Stimulated activated naive CD8-positive, alpha-beta T cell treated with anti-CD3 and anti-CD28 coated beads, Interleukin-15, amount 100 ng/mL, for 72 hours (primary cell): ENCODE data around the gene LPCAT1.
"Not testable (repeated sequence)": the region's sequence is repeated elsewhere in the genome, so short reads cannot be mapped to it uniquely, and the experiment has no call there.

Source experiments
- ATAC-seq: fragments of 150-1000 bp; cut with Tn5 transposase; 2 replicates; pipeline ENCODE4 v1.10.0; 2021; ENCODE audit warnings: mild to moderate bottlenecking, moderate library complexity
- DNase-seq, 2 donors: peaks; one replicate each; pipeline ENCODE4 v3.0.0; 2021 to 2022
- H3K27ac Mint-ChIP-seq, 2 donors: one replicate each; pipeline ENCODE4 v1.8.0; 2022; ENCODE audit warnings: mild to moderate bottlenecking in 2 of 2, mixed read lengths in 2 of 2, moderate library complexity in 2 of 2
- H3K27me3 Mint-ChIP-seq: one replicate; pipeline ENCODE4 v1.8.0; 2022; ENCODE audit warnings: mixed read lengths
- H3K4me1 Mint-ChIP-seq: one replicate; pipeline ENCODE4 v1.8.0; 2022; ENCODE audit warnings: mild to moderate bottlenecking, mixed read lengths
- H3K4me3 Mint-ChIP-seq, 2 donors: one replicate each; pipeline ENCODE4 v1.8.0; 2022; ENCODE audit warnings: mild to moderate bottlenecking in 2 of 2, mixed read lengths in 2 of 2, moderate library complexity in 1 of 2
- H3K9me3 Mint-ChIP-seq, 2 donors: one replicate each; pipeline ENCODE4 v1.8.0; 2022; ENCODE audit warnings: mixed read lengths in 2 of 2

LPCAT1 gene

GRCh38 chr5:1511651-1512540 is 11.9 kb downstream of the LPCAT1 start:
- Mint-ChIP-seq H3K27me3 (no peaks in the 10 kb centered on the region), H3K4me3 (no peak overlapping the region), H3K9me3 (no peaks in the 10 kb centered on the region), H3K27ac (no peak overlapping the region), H3K4me1 (peaks cover 37% of the 10 kb centered on the region)
- DNase-seq: peak in 1 of 2 donors; percentile 5
- no peak for ATAC-seq

- Mint-ChIP-seq H3K4me1 (peaks cover 37% of the 10 kb centered on the region), H3K27me3 (no peaks in the 10 kb centered on the region), H3K4me3 (no peak overlapping the region), H3K9me3 (no peaks in the 10 kb centered on the region), H3K27ac (no peak overlapping the region)
- no peak for DNase-seq
- ATAC-seq: no peak
Observed at GRCh38 chr5:1511048-1511447, 12.7 kb downstream of the LPCAT1 start.

- DNase-seq (peak in 1 of 2 donors; percentile 8), ATAC-seq (no peak)
- no peaks in the 10 kb centered on the region for H3K27me3 Mint-ChIP-seq
- peaks cover 37% of the 10 kb centered on the region for H3K4me1 Mint-ChIP-seq
- H3K27ac Mint-ChIP-seq: peak overlapping the region in 1 of 2 donors; percentile 69
- no peak overlapping the region for H3K4me3 Mint-ChIP-seq
- H3K9me3 Mint-ChIP-seq: no peaks in the 10 kb centered on the region
Observed at GRCh38 chr5:1510631-1511030, 13.1 kb downstream of the LPCAT1 start.

GRCh38 chr5:1510151-1510561 is 13.6 kb downstream of the LPCAT1 start:
- H3K4me1 Mint-ChIP-seq: peaks cover 36% of the 10 kb centered on the region
- peak overlapping the region; percentile 36 to 69 for H3K27ac Mint-ChIP-seq
- H3K27me3 Mint-ChIP-seq: no peaks in the 10 kb centered on the region
- ATAC-seq (no peak), DNase-seq (peak in 1 of 2 donors; percentile 4)
- H3K4me3 Mint-ChIP-seq: no peak overlapping the region
- no peaks in the 10 kb centered on the region for H3K9me3 Mint-ChIP-seq

GRCh38 chr5:1509346-1510085 is 14.2 kb downstream of the LPCAT1 start:
- H3K9me3 Mint-ChIP-seq: no peaks in the 10 kb centered on the region
- no peak for ATAC-seq
- H3K4me1 Mint-ChIP-seq: peaks cover 34% of the 10 kb centered on the region
- H3K4me3 Mint-ChIP-seq: no peak overlapping the region
- no peaks in the 10 kb centered on the region for H3K27me3 Mint-ChIP-seq
- no peak for DNase-seq
- H3K27ac Mint-ChIP-seq: no peak overlapping the region

GRCh38 chr5:1508659-1509290 is 15.0 kb downstream of the LPCAT1 start:
- H3K27me3 Mint-ChIP-seq: no peaks in the 10 kb centered on the region
- no peak for DNase-seq
- no peak overlapping the region for H3K27ac Mint-ChIP-seq
- no peak overlapping the region for H3K4me3 Mint-ChIP-seq
- H3K9me3 Mint-ChIP-seq: no peaks in the 10 kb centered on the region
- H3K4me1 Mint-ChIP-seq: peaks cover 40% of the 10 kb centered on the region
- ATAC-seq: no peak

- peaks cover 47% of the 10 kb centered on the region for H3K4me1 Mint-ChIP-seq
- no peak overlapping the region for H3K4me3 Mint-ChIP-seq
- DNase-seq: no peak
- no peak overlapping the region for H3K27ac Mint-ChIP-seq
- no peaks in the 10 kb centered on the region for H3K27me3 Mint-ChIP-seq
- no peaks in the 10 kb centered on the region for H3K9me3 Mint-ChIP-seq
- no peak for ATAC-seq
Observed at GRCh38 chr5:1507961-1508658, 15.7 kb downstream of the LPCAT1 start.

- Mint-ChIP-seq H3K4me3 (no peak overlapping the region), H3K9me3 (no peaks in the 10 kb centered on the region), H3K4me1 (peaks cover 49% of the 10 kb centered on the region), H3K27me3 (no peaks in the 10 kb centered on the region), H3K27ac (peak overlapping the region in 1 of 2 donors; percentile 7)
- ATAC-seq: no peak
- DNase-seq: no peak
Observed at GRCh38 chr5:1507457-1507856, 16.3 kb downstream of the LPCAT1 start.

- no peaks in the 10 kb centered on the region for H3K9me3 Mint-ChIP-seq
- no peak overlapping the region for H3K4me3 Mint-ChIP-seq
- no peak overlapping the region for H3K27ac Mint-ChIP-seq
- peaks cover 49% of the 10 kb centered on the region for H3K4me1 Mint-ChIP-seq
- DNase-seq: no peak
- ATAC-seq: no peak
- no peaks in the 10 kb centered on the region for H3K27me3 Mint-ChIP-seq
Observed at GRCh38 chr5:1507014-1507375, 16.8 kb downstream of the LPCAT1 start.

GRCh38 chr5:1506242-1507013 is 17.3 kb downstream of the LPCAT1 start:
- no peak for DNase-seq
- peaks cover 51% of the 10 kb centered on the region for H3K4me1 Mint-ChIP-seq
- H3K27ac Mint-ChIP-seq: no peak overlapping the region
- ATAC-seq: no peak
- no peaks in the 10 kb centered on the region for H3K27me3 Mint-ChIP-seq
- H3K4me3 Mint-ChIP-seq: no peak overlapping the region
- no peaks in the 10 kb centered on the region for H3K9me3 Mint-ChIP-seq

- no peak overlapping the region for H3K4me3 Mint-ChIP-seq
- no peaks in the 10 kb centered on the region for H3K27me3 Mint-ChIP-seq
- no peaks in the 10 kb centered on the region for H3K9me3 Mint-ChIP-seq
- peaks cover 51% of the 10 kb centered on the region for H3K4me1 Mint-ChIP-seq
- ATAC-seq (no peak), DNase-seq (no peak)
- H3K27ac Mint-ChIP-seq: no peak overlapping the region
Observed at GRCh38 chr5:1505506-1506241, 18.1 kb downstream of the LPCAT1 start.

- not testable (repeated sequence) for DNase-seq, H3K4me3 Mint-ChIP-seq, H3K27ac Mint-ChIP-seq, ATAC-seq, H3K9me3 Mint-ChIP-seq, H3K27me3 Mint-ChIP-seq
- peaks cover 51% of the 10 kb centered on the region for H3K4me1 Mint-ChIP-seq
Observed at GRCh38 chr5:1505089-1505488, 18.7 kb downstream of the LPCAT1 start.

- DNase-seq (no peak), ATAC-seq (no peak)
- no peak overlapping the region for H3K4me3 Mint-ChIP-seq
- no peaks in the 10 kb centered on the region for H3K27me3 Mint-ChIP-seq
- H3K4me1 Mint-ChIP-seq: peaks cover 49% of the 10 kb centered on the region
- H3K9me3 Mint-ChIP-seq: no peaks in the 10 kb centered on the region
- H3K27ac Mint-ChIP-seq: no peak overlapping the region
Observed at GRCh38 chr5:1504617-1505016, 19.1 kb downstream of the LPCAT1 start.

GRCh38 chr5:1504069-1504595 is 19.6 kb downstream of the LPCAT1 start:
- peak overlapping the region in 1 of 2 donors; percentile 27 for H3K27ac Mint-ChIP-seq
- no peak for DNase-seq

More at GRCh38 chr5:1504069-1504595, 19.6 kb downstream of the LPCAT1 start:
- H3K9me3 Mint-ChIP-seq: no peaks in the 10 kb centered on the region
- no peaks in the 10 kb centered on the region for H3K27me3 Mint-ChIP-seq
- peak overlapping the region; percentile 7 to 48 for H3K4me3 Mint-ChIP-seq
- H3K4me1 Mint-ChIP-seq: peaks cover 46% of the 10 kb centered on the region
- no peak for ATAC-seq
